Measurements from ENCODE around the gene MAP3K10.

MAP3K10 gene

GRCh38 chr19:40221858-40222619, 30.8 kb downstream of the MAP3K10 start:
- TF ChIP-seq GATA3 (IDR thresholded peaks at IDR 0.05; ENCODE audit: low read depth, low read length): no peak
- no peak for TF ChIP-seq GATA2 (IDR thresholded peaks at IDR 0.05; ENCODE audit: low read depth, low read length)

GRCh38 chr19:40223135-40223822, 32.1 kb downstream of the MAP3K10 start:
- TF ChIP-seq GATA3 (IDR thresholded peaks at IDR 0.05; ENCODE audit: low read depth, low read length) (no peak), GATA2 (IDR thresholded peaks at IDR 0.05; ENCODE audit: low read depth, low read length) (no peak)

GRCh38 chr19:40224342-40225150, 33.3 kb downstream of the MAP3K10 start:
- no peak for TF ChIP-seq GATA3 (IDR thresholded peaks at IDR 0.05; ENCODE audit: low read depth, low read length)
- no peak for TF ChIP-seq GATA2 (IDR thresholded peaks at IDR 0.05; ENCODE audit: low read depth, low read length)

GRCh38 chr19:40225440-40226305, 34.4 kb downstream of the MAP3K10 start:
- TF ChIP-seq GATA2 (IDR thresholded peaks at IDR 0.05; ENCODE audit: low read depth, low read length) (no peak), GATA3 (IDR thresholded peaks at IDR 0.05; ENCODE audit: low read depth, low read length) (no peak)

- TF ChIP-seq GATA3 (IDR thresholded peaks at IDR 0.05; ENCODE audit: low read depth, low read length) (no peak), GATA2 (IDR thresholded peaks at IDR 0.05; ENCODE audit: low read depth, low read length) (no peak)
These were observed 37.1 kb downstream of the MAP3K10 start for GRCh38 chr19:40228346-40228745.

- TF ChIP-seq GATA2 (IDR thresholded peaks at IDR 0.05; ENCODE audit: low read depth, low read length) (no peak), GATA3 (IDR thresholded peaks at IDR 0.05; ENCODE audit: low read depth, low read length) (no peak)
These were observed 37.6 kb downstream of the MAP3K10 start for GRCh38 chr19:40228863-40229262.

- TF ChIP-seq GATA2 (IDR thresholded peaks at IDR 0.05; ENCODE audit: low read depth, low read length) (no peak), GATA3 (IDR thresholded peaks at IDR 0.05; ENCODE audit: low read depth, low read length) (no peak)
These were observed 38.3 kb downstream of the MAP3K10 start for GRCh38 chr19:40229484-40229883.

GRCh38 chr19:40229926-40230417, 38.7 kb downstream of the MAP3K10 start:
- TF ChIP-seq GATA3 (IDR thresholded peaks at IDR 0.05; ENCODE audit: low read depth, low read length): no peak
- TF ChIP-seq GATA2 (IDR thresholded peaks at IDR 0.05; ENCODE audit: low read depth, low read length): no peak

- TF ChIP-seq GATA3 (IDR thresholded peaks at IDR 0.05; ENCODE audit: low read depth, low read length) (no peak), GATA2 (IDR thresholded peaks at IDR 0.05; ENCODE audit: low read depth, low read length) (no peak)
These were observed 39.8 kb downstream of the MAP3K10 start for GRCh38 chr19:40231057-40231456.

GRCh38 chr19:40231544-40232424, 40.6 kb downstream of the MAP3K10 start:
- no peak for TF ChIP-seq GATA2 (IDR thresholded peaks at IDR 0.05; ENCODE audit: low read depth, low read length)
- no peak for TF ChIP-seq GATA3 (IDR thresholded peaks at IDR 0.05; ENCODE audit: low read depth, low read length)

GRCh38 chr19:40232479-40232878, 41.3 kb downstream of the MAP3K10 start:
- TF ChIP-seq GATA3 (IDR thresholded peaks at IDR 0.05; ENCODE audit: low read depth, low read length): no peak
- TF ChIP-seq GATA2 (IDR thresholded peaks at IDR 0.05; ENCODE audit: low read depth, low read length): no peak
